Upper lobe of left lung (tissue), 6 donors: ENCODE measurements around the gene NBL1. TPM values are rescaled to one million over a fixed set of nuclear protein-coding genes. Genes with fewer than 3 reads are reported as not detected.

ENCODE experiments used
- ATAC-seq, 2 donors: fragments of 200-7000 bp; cut with Tn5 transposase; one replicate each; pipeline ENCODE4 v1.9.1; 2022; ENCODE audit warnings: mild to moderate bottlenecking in 2 of 2, moderate library complexity in 2 of 2; ENCODE audit not compliant: low FRiP score in 2 of 2
- DNase-seq, 2 donors: peaks; one replicate each; pipeline ENCODE4 v3.0.0-alpha.2; 2019 to 2020
- H3K27ac ChIP-seq, 4 donors: fragments of 200-600 bp; sonication (generic); one replicate each; pipeline ENCODE4 v1.5.1; 2016 to 2019
- H3K27me3 ChIP-seq, 4 donors: fragments of 200-600 bp; sonication (generic); one replicate each; pipeline ENCODE4 v1.5.1; 2017 to 2019
- H3K36me3 ChIP-seq, 4 donors: fragments of 200-600 bp; sonication (generic); one replicate each; pipeline ENCODE4 v1.5.1; 2016 to 2019
- H3K4me1 ChIP-seq, 4 donors: fragments of 200-600 bp; sonication (generic); one replicate each; pipeline ENCODE4 v1.5.1; 2018 to 2019
- H3K4me3 ChIP-seq, 4 donors: fragments of 200-600 bp; sonication (generic); one replicate each; pipeline ENCODE4 v1.5.1; 2017 to 2019; ENCODE audit warnings: mild to moderate bottlenecking in 2 of 4, moderate library complexity in 1 of 4
- H3K9me3 ChIP-seq, 4 donors: fragments of 200-600 bp; sonication (generic); one replicate each; pipeline ENCODE4 v1.5.1; 2018 to 2019
- CTCF ChIP-seq, 6 experiments: fragments of 450-650 bp in 4 of 6; fragments of 200-600 bp in 2 of 6; sonication (generic) in 2 of 6; IDR thresholded peaks; one replicate each; pipeline ENCODE4 v1.5.1; 2016 to 2019; ENCODE audit warnings: antibody characterized with exemption in 6 of 6
- EP300 ChIP-seq, 4 donors: sonication (generic); formaldehyde crosslinking; IDR thresholded peaks; one replicate each; pipeline ENCODE4 v1.5.1; 2017; ENCODE audit warnings: antibody characterized with exemption in 4 of 4, control low read depth in 2 of 4
- POLR2A ChIP-seq, 4 donors: fragments of 450-650 bp; IDR thresholded peaks; one replicate each; pipeline ENCODE4 v1.5.1; 2016 to 2017; ENCODE audit warnings: antibody characterized with exemption in 4 of 4, mild to moderate bottlenecking in 2 of 4
- POLR2AphosphoS5 ChIP-seq, 2 donors: sonication (generic); formaldehyde crosslinking; IDR thresholded peaks; one replicate each; pipeline ENCODE4 v1.5.1; 2017; ENCODE audit warnings: antibody characterized with exemption in 2 of 2
- WGBS, 2 donors: methylation state at CpG; one replicate each; pipeline ENCODE4 v1.1.5; 2017 to 2018; 5-methylcytosine and 5-hydroxymethylcytosine counted together
- total RNA-seq, 6 donors: library from RNA; depleted of rRNA in 4 of 6; stranded (reverse); fragments of >200 nt in 4 of 6; gene quantifications; one replicate each; pipeline versions ENCODE4 v1.1.0 to v1.2.1, GENCODE V29; 2016 to 2021
- donor health status: DM: no; HTN: no; CAD: no; lungs with moderate emphysema.
- donor health status: DM: no; HTN: yes; CAD: no; lungs with severe emphysema.

The NBL1 gene
- total RNA-seq, 6 donors from 2014 or later, result 40.9 to 190 (median 105) TPM

GRCh38 chr1:19678931-19679453, 34.9 kb downstream of the NBL1 start:
- Histone ChIP-seq H3K36me3 (peaks cover 0 to 12% (median 0%) of the 10 kb centered on the region in 4 donors), H3K4me1 (no peaks in the 10 kb centered on the region), H3K9me3 (no peaks in the 10 kb centered on the region), H3K4me3 (no peak overlapping the region), H3K27me3 (no peaks in the 10 kb centered on the region), H3K27ac (no peak overlapping the region)
- no peak for ATAC-seq
- TF ChIP-seq POLR2AphosphoS5 (IDR thresholded peaks at IDR 0.05) (no peak), EP300 (IDR thresholded peaks at IDR 0.05) (no peak), CTCF (IDR thresholded peaks at IDR 0.05) (no peak), POLR2A (IDR thresholded peaks at IDR 0.05) (no peak)
- 88 to 96% methylated on average over 5 to 33 of the region's 34 CpGs for WGBS, 2 donors
- DNase-seq, result peak in 1 of 2 donors; percentile 85

- H3K4me1 ChIP-seq, result no peaks in the 10 kb centered on the region
- no peak overlapping the region for H3K27ac ChIP-seq
- ATAC-seq (no peak), DNase-seq (no peak)
- H3K27me3 ChIP-seq, result no peaks in the 10 kb centered on the region
- no peak for TF ChIP-seq EP300 (IDR thresholded peaks at IDR 0.05)
- TF ChIP-seq POLR2AphosphoS5 (IDR thresholded peaks at IDR 0.05), result no peak
- H3K9me3 ChIP-seq, result no peaks in the 10 kb centered on the region
- H3K4me3 ChIP-seq, result no peak overlapping the region
- peaks cover 0 to 15% (median 0%) of the 10 kb centered on the region in 4 donors for H3K36me3 ChIP-seq
- WGBS, 2 donors, result 74 to 82% methylated on average over 4 of the region's 4 CpGs
These were observed 35.6 kb downstream of the NBL1 start for GRCh38 chr1:19679691-19680090.

- TF ChIP-seq CTCF (IDR thresholded peaks at IDR 0.05) (no peak), POLR2AphosphoS5 (IDR thresholded peaks at IDR 0.05) (no peak), EP300 (IDR thresholded peaks at IDR 0.05) (no peak), POLR2A (IDR thresholded peaks at IDR 0.05) (no peak)
- peak in 1 of 2 donors; percentile 53 for DNase-seq
- Histone ChIP-seq H3K4me3 (no peak overlapping the region), H3K36me3 (peaks cover 0 to 16% (median 0%) of the 10 kb centered on the region in 4 donors), H3K9me3 (no peaks in the 10 kb centered on the region), H3K4me1 (no peaks in the 10 kb centered on the region), H3K27ac (no peak overlapping the region), H3K27me3 (no peaks in the 10 kb centered on the region)
- no peak for ATAC-seq
- WGBS, 2 donors, result 77% methylated on average over 7 of the region's 7 CpGs; no CpG with 5 or more reads in 1 of the 2 donors
These were observed 36.5 kb downstream of the NBL1 start for GRCh38 chr1:19680644-19681043.

- H3K9me3 ChIP-seq, result no peaks in the 10 kb centered on the region
- ATAC-seq (peak in 1 of 2 donors; percentile 36), DNase-seq (no peak)
- 94% methylated on average over 3 of the region's 3 CpGs for WGBS, 2 donors
- TF ChIP-seq POLR2A (IDR thresholded peaks at IDR 0.05) (no peak), EP300 (IDR thresholded peaks at IDR 0.05) (no peak), POLR2AphosphoS5 (IDR thresholded peaks at IDR 0.05) (no peak), CTCF (IDR thresholded peaks at IDR 0.05) (no peak)
- H3K36me3 ChIP-seq, result peaks cover 0 to 19% (median 0%) of the 10 kb centered on the region in 4 donors
- no peak overlapping the region for H3K27ac ChIP-seq
- no peaks in the 10 kb centered on the region for H3K27me3 ChIP-seq
- H3K4me3 ChIP-seq, result no peak overlapping the region
- no peaks in the 10 kb centered on the region for H3K4me1 ChIP-seq
These were observed 38.1 kb downstream of the NBL1 start for GRCh38 chr1:19682257-19682656.

- TF ChIP-seq EP300 (IDR thresholded peaks at IDR 0.05) (no peak), POLR2AphosphoS5 (IDR thresholded peaks at IDR 0.05) (no peak), POLR2A (IDR thresholded peaks at IDR 0.05) (no peak), CTCF (IDR thresholded peaks at IDR 0.05) (no peak)
- WGBS, 2 donors, result 71 to 83% methylated on average over 3 to 6 of the region's 7 CpGs
- H3K27me3 ChIP-seq, result no peaks in the 10 kb centered on the region
- no peak for ATAC-seq
- H3K36me3 ChIP-seq, result peaks cover 0 to 25% (median 2%) of the 10 kb centered on the region in 4 donors
- no peaks in the 10 kb centered on the region for H3K4me1 ChIP-seq
- no peak overlapping the region for H3K27ac ChIP-seq
- no peak overlapping the region for H3K4me3 ChIP-seq
- DNase-seq, result peak in 1 of 2 donors; percentile 55
- no peaks in the 10 kb centered on the region for H3K9me3 ChIP-seq
These were observed 38.8 kb downstream of the NBL1 start for GRCh38 chr1:19682901-19683300.
